AG04449 (cell line): ENCODE results near the gene CDK14.
A peak's percentile ranks its signal among the peaks of the same experiment; 100 is the strongest.

Experiments used
- CTCF ChIA-PET: fragments of 350-600 bp; formaldehyde crosslinking; extraction: SDS; loops from one replicate; lab custom pipeline; 2021; ENCODE audit warnings: antibody characterized with exemption; lab: Yijun Ruan, JAX
- POLR2A ChIA-PET: fragments of 400-600, 350-600 bp; formaldehyde crosslinking; extraction: SDS; loops from one replicate; lab custom pipeline; 2020; ENCODE audit warnings: antibody characterized with exemption, inconsistent platforms; lab: Yijun Ruan, JAX
- DNase-seq: peaks from one replicate; pipeline ENCODE4 v3.0.0-alpha.2; 2010; ENCODE audit warnings: low read depth, low spot score
- H3K4me3 ChIP-seq: 2 replicates; pipeline ENCODE4 v1.5.1; 2011; ENCODE audit warnings: low read depth, mild to moderate bottlenecking, control low read depth, low read length
- TF ChIP-seq, protein P1 (sequence below): IDR thresholded peaks from one replicate; pipeline ENCODE4 v1.5.1; 2011; ENCODE audit warnings: mild to moderate bottlenecking, moderate library complexity, low read length, control low read depth, inconsistent platforms; ENCODE audit not compliant: insufficient read depth; ENCODE audit errors: missing control alignments

The CDK14 gene

DNA sequence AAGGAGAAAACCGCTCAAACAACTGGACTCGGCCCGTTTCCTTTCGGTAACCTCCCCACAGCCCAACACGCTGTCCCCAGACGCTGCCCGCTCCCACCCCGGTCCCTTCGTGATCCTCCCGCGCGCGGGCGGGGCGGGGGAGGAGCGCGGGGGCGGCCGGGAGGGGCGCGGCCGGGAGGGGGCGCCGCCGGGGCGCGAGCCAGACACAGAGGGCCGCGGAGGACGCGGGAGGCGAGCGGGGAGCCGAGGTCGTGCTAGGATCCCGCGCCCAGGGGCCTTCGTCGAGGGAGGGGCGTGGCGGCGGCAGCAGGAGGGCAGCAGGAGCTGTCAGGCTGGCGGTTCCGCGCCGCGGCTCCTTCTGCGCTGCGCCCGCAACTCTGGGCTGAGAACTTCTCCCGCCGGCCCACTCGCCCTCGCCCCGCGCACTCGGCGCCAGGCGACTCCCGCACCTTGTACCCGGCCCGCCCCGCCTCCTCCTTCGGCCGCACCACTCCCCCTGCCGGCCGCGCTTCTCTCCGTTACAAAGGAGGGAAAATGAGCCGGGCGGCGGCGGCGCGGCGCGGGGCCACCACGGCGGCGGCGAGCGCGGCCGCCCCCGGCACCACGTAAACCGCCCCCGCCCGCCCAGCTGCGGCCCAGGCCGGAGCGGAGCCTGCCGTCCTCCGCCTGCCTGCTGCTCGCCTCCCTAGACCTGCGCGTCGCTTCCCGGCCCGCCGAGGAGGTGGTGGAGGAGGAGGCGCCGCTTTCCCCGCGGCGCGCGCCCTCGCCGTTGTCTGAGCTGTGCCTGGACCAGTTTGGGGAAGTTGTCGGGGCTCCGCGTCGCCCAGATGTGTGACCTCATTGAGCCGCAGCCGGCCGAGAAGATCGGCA lies at the start of gene CDK14:
Gene CDK14 (plus strand): TSS at position 521 of the 870 bp plus-strand sequence. CDS start 307 bp downstream, at position 828.
- DNase-seq = no peak
- CTCF ChIA-PET = interaction anchor here (0.8 to 4.1 kb wide), 18 partner anchors 8 to 685 kb away, joined by 3 to 30 read pairs (median 4); no protein-coding TSS in a partner anchor
- TF ChIP-seq, protein P1, sequence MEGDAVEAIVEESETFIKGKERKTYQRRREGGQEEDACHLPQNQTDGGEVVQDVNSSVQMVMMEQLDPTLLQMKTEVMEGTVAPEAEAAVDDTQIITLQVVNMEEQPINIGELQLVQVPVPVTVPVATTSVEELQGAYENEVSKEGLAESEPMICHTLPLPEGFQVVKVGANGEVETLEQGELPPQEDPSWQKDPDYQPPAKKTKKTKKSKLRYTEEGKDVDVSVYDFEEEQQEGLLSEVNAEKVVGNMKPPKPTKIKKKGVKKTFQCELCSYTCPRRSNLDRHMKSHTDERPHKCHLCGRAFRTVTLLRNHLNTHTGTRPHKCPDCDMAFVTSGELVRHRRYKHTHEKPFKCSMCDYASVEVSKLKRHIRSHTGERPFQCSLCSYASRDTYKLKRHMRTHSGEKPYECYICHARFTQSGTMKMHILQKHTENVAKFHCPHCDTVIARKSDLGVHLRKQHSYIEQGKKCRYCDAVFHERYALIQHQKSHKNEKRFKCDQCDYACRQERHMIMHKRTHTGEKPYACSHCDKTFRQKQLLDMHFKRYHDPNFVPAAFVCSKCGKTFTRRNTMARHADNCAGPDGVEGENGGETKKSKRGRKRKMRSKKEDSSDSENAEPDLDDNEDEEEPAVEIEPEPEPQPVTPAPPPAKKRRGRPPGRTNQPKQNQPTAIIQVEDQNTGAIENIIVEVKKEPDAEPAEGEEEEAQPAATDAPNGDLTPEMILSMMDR = peak; percentile 73
- POLR2A ChIA-PET = interaction anchor here (1.2 kb wide), 1 partner anchor 669 kb away, joined by 3 read pairs; no protein-coding TSS in a partner anchor
- H3K4me3 ChIP-seq = peak within 1 kb of the TSS; percentile 72

DNA sequence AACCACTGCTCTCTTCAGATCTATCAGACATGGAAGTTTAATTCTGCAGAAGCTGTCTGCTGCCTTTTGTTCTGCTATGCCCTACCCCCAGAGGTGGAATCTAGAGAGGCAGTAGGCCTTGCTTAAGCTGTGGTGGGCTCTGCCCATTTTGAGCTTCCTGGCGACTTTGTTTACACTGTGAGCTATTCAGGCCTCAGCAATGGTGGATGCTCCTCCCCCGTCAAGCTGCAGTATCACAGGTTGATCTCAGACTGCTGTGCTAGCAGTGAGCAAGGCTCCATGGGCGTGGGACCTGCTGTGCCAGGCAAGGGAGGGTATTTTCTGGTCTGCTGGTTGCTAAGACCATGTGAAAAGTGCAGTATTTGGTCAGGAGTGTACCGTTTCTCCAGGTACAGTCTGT lies 45.1 kb upstream of the CDK14 start:
- no peak overlapping the region for H3K4me3 ChIP-seq
- ChIA-PET POLR2A (no interaction called here), CTCF (interaction anchor here (0.8 to 7.9 kb wide), 7 partner anchors 11 to 496 kb away, joined by 3 to 81 read pairs (median 3); no protein-coding TSS in a partner anchor)
- TF ChIP-seq, protein P1 = no peak
- no peak for DNase-seq

DNA sequence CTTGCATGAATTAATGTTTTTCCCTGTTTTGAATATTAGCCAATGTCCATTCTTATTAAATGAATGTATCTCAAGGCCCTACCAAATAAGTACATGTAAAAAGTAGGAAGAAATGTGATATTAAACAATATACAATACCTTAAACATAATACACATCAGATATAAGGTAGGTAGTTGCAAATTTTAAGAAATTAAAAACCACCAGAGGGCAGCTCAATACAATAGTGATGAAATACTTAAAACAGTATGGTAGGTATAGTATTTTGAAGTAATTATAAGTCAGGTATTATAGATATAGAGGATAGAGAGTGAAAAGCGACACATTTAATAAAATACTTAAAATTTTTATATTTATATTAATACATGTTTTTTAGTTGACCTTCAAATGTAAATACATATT lies 43.6 kb upstream of the CDK14 start:
- H3K4me3 ChIP-seq = no peak overlapping the region
- POLR2A ChIA-PET = no interaction called here
- no peak for DNase-seq
- CTCF ChIA-PET = interaction anchor here (0.9 to 7.9 kb wide), 5 partner anchors 24 to 482 kb away, joined by 3 to 81 read pairs (median 3); no protein-coding TSS in a partner anchor
- TF ChIP-seq, protein P1 = no peak

DNA sequence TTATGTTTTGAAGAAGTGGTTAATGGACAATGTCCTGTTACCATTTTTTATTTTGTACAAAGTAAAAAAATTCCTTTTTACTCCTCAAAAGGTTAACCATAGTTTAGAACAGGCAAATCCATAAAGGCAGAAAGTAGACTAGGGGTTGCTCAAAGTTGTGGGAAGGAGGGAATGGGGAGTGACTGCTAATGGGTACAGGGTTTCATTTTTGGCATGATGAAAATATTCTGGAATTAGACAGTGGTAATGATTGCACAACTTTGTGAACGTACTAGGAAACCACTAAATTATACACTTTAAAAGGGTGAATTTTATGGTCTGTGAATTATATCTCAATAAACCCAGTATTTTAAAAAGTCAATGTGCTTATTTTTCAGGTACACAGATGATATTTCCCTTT lies 35.4 kb upstream of the CDK14 start:
- H3K4me3 ChIP-seq = no peak overlapping the region
- CTCF ChIA-PET = no interaction called here
- POLR2A ChIA-PET = no interaction called here
- peak; percentile 26 for DNase-seq
- TF ChIP-seq, protein P1 = no peak

DNA sequence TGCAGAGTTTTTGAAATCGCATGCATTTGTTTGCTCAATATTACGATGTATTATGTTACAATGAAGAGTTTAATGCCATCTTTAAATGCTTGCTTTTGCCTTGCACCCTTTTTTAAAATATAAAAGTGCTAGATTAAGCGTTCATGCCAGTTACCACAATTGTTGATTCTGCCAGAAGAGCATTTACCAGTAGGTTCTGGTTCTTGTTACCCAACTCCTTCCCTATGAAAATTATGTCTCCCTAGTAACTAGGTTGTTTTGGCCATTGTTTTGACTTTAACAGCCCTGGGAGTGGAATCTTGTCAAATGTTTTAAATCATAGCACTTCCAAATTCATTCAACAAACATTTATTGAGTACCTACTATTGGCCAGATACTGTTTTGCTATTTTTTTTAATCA lies 32.8 kb upstream of the CDK14 start:
- ChIA-PET CTCF (no interaction called here), POLR2A (no interaction called here)
- DNase-seq = no peak
- no peak overlapping the region for H3K4me3 ChIP-seq
- TF ChIP-seq, protein P1 = no peak

DNA sequence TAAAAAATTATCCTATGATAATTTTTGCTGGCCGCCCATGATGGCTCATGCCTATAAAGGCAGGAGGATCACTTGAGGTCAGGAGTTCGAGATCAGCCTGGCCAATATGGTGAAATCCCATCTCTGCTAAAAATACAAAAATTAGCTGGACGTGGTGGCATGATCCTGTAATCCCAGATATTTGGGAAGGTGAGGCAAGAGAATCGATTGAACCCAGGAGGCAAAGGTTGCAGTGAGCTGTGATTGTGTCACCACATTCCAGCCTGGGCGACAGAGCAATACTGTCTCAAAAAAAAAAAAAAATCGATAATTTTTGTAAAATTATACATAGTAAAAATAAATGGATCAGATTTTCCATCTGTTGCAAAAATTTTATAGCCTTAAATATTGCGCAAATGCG lies 31.7 kb upstream of the CDK14 start:
- ChIA-PET POLR2A (no interaction called here), CTCF (no interaction called here)
- TF ChIP-seq, protein P1 = no peak
- H3K4me3 ChIP-seq = no peak overlapping the region
- DNase-seq = no peak
